ENCODE data around the gene CTBP1. TPM values are rescaled to one million over a fixed set of nuclear protein-coding genes. Genes with fewer than 3 reads are reported as not detected.
A peak's percentile ranks its signal among the peaks of the same experiment; 100 is the strongest.

Gene CTBP1
- total and polyA plus RNA-seq, 9 of the 15 experiments (the other 6 are each of a cell fraction or from before 2014, with no cell fraction given) = 14.5 to 162 (median 68.2) TPM

GRCh38 chr4:1204286-1204827 lies 44.6 kb downstream of the CTBP1 start:
- in situ Hi-C loops (cut with MboI) = no loop called here
- intact Hi-C loops (cut with micrococcal nuclease) = loop anchor here (5.0 kb wide), 1 partner anchor 37 kb away; no protein-coding TSS in a partner anchor
- Histone ChIP-seq H3K4me1 (replicated peaks in 1 of 2; ENCODE audit: control insufficient read depth in 2 of 2, insufficient read depth in 2 of 2, low read length in 2 of 2) (peaks cover 20 to 72% of the 10 kb centered on the region in 2 experiments), H3K79me2 (ENCODE audit: control insufficient read depth, insufficient read depth, low read length) (no peaks in the 10 kb centered on the region; the same call in 2 of the 3 replicates), H3K9me3 (replicated peaks; ENCODE audit: control insufficient read depth, insufficient read depth, low read depth, low read length) (no peaks in the 10 kb centered on the region), H2AFZ (ENCODE audit: low read depth, low read length) (no peak overlapping the region), H3K27me3 (ENCODE audit: control insufficient read depth in 2 of 2, insufficient read depth in 2 of 2, low read length in 2 of 2) (no peaks in the 10 kb centered on the region), H3K27ac (ENCODE audit: extremely low read depth, low read depth, low read length) (no peak overlapping the region), H3K9ac (ENCODE audit: insufficient read depth in 1 of 2, low read depth in 2 of 2, low read length in 2 of 2) (peak overlapping the region in 1 of 2 experiments; percentile 35; a peak in 1 of 4 replicates), H3K36me3 (ENCODE audit: control insufficient read depth, insufficient read depth, low read length) (no peaks in the 10 kb centered on the region), H3K4me3 (no peak overlapping the region), H3K9me1 (ENCODE audit: control insufficient read depth, insufficient read depth, low read length) (no peaks in the 10 kb centered on the region), H3K4me2 (ENCODE audit: insufficient read depth, low read length) (no peak overlapping the region), H4K20me1 (replicated peaks; ENCODE audit: control insufficient read depth, insufficient read depth, low read length) (no peaks in the 10 kb centered on the region; the same call in 1 of the 2 replicates)
- POLR2A ChIA-PET = interaction anchor here (1.0 to 1.4 kb wide), 2 partner anchors 10 to 12 kb away, joined by 3 to 5 read pairs; no protein-coding TSS in a partner anchor
- CTCF ChIA-PET (ENCODE audit: low intra/inter-chr PET ratio) = no interaction called here
- no TSS peak for BruUV-seq (replicated peaks)
- DNase-seq (ENCODE audit: extremely low read depth in 1 of 4, low spot score in 3 of 4) (no peak), FAIRE-seq (no peak), ATAC-seq (no peak)
- WGBS (ENCODE audit: insufficient coverage, low coverage, missing lambda C conversion rate) = 73% methylated on average over 21 of the region's 21 CpGs
- TF ChIP-seq ZNF316 (IDR thresholded peaks at IDR 0.05) (no peak), HCFC1 (IDR thresholded peaks at IDR 0.05; ENCODE audit: low read depth, low read length) (no peak), SMAD4 (CRISPR knock-in tag; conservative IDR thresholded peaks at IDR 0.05) (no peak), ZNF3 (CRISPR knock-in tag; IDR thresholded peaks at IDR 0.05) (no peak), ZBTB9 (CRISPR knock-in tag; IDR thresholded peaks at IDR 0.05) (no peak), SP2 (IDR thresholded peaks at IDR 0.05; ENCODE audit: extremely low read depth, low read depth, low read length, poor library complexity, severe bottlenecking) (no peak), EGR1 (conservative IDR thresholded peaks at IDR 0.05) (no peak), ZNF57 (CRISPR knock-in tag; IDR thresholded peaks at IDR 0.05) (no peak), TRIM25 (IDR thresholded peaks at IDR 0.05; ENCODE audit: borderline replicate concordance) (no peak), HMGXB4 (CRISPR knock-in tag; IDR thresholded peaks at IDR 0.05) (no peak), SLC30A9 (CRISPR knock-in tag; IDR thresholded peaks at IDR 0.05) (no peak), E2F8 (IDR thresholded peaks at IDR 0.05; ENCODE audit: low read depth, partially characterized antibody) (no peak), SRSF1 (IDR thresholded peaks at IDR 0.05; ENCODE audit: low read depth, low read length) (no peak)

Measured in K562 (cell line).